K562 (cell line): ENCODE results near the gene CHMP2A. TPM values are rescaled to one million over a fixed set of nuclear protein-coding genes. Genes with fewer than 3 reads are reported as not detected.

Experiments
- CHD7 ChIP-seq: fragments of 200-600 bp; sonication (generic); IDR thresholded peaks from one replicate; pipeline ENCODE4 v1.6.1; 2012; ENCODE audit warnings: mild to moderate bottlenecking, low read depth, low read length, inconsistent platforms
- polyA plus RNA-seq, 8 experiments: library from polyadenylated mRNA; depleted of rRNA in 4 of 8; stranded (reverse) in 5 of 8; unstranded in 3 of 8; fragments of >200 nt; fragmentation: Nextera tagmentation in 2 of 8; fragmentation: Illumina TruSeq in 1 of 8; extraction: Ambion mirVana in 2 of 8; extraction: Trizol in 1 of 8; gene quantifications; 2 replicates each; pipeline versions ENCODE4 v1.2.1 to v1.2.3, GENCODE V29; 2011 to 2014; ENCODE audit warnings: inconsistent platforms in 1 of 8, missing spikeins in 1 of 8
- total RNA-seq, 7 experiments: library from RNA; depleted of rRNA in 6 of 7; stranded (reverse); fragments of >200 nt in 6 of 7; fragmentation: Illumina TruSeq in 2 of 7; extraction: Trizol in 2 of 7; gene quantifications; 2 replicates each; pipeline versions ENCODE4 v1.2.1 to v1.2.3, GENCODE V29; 2011 to 2021; ENCODE audit warnings: low replicate concordance in 1 of 7
- TF ChIP-seq, protein P1 (sequence below): fragments of 250-450 bp; sonication (Bioruptor Pico); IDR thresholded peaks from 2 replicates; pipeline ENCODE4 v1.6.1; 2021; ENCODE audit warnings: mild to moderate bottlenecking
- TF ChIP-seq, protein P2 (sequence below), 2 experiments: fragments of 450-650 bp in 1 of 2; sonication (generic) in 1 of 2; formaldehyde crosslinking in 1 of 2; IDR thresholded peaks; 2 replicates each; pipeline versions ENCODE4 v1.7.1 to v1.9.0; 2016 to 2022; ENCODE audit warnings: inconsistent platforms in 1 of 2, mild to moderate bottlenecking in 1 of 2, missing genetic modification reagents in 1 of 2

Gene CHMP2A
- total and polyA plus RNA-seq, 9 of the 15 experiments (the other 6 are each of a cell fraction or from before 2014, with no cell fraction given) = 57.6 to 159 (median 87.2) TPM

DNA sequence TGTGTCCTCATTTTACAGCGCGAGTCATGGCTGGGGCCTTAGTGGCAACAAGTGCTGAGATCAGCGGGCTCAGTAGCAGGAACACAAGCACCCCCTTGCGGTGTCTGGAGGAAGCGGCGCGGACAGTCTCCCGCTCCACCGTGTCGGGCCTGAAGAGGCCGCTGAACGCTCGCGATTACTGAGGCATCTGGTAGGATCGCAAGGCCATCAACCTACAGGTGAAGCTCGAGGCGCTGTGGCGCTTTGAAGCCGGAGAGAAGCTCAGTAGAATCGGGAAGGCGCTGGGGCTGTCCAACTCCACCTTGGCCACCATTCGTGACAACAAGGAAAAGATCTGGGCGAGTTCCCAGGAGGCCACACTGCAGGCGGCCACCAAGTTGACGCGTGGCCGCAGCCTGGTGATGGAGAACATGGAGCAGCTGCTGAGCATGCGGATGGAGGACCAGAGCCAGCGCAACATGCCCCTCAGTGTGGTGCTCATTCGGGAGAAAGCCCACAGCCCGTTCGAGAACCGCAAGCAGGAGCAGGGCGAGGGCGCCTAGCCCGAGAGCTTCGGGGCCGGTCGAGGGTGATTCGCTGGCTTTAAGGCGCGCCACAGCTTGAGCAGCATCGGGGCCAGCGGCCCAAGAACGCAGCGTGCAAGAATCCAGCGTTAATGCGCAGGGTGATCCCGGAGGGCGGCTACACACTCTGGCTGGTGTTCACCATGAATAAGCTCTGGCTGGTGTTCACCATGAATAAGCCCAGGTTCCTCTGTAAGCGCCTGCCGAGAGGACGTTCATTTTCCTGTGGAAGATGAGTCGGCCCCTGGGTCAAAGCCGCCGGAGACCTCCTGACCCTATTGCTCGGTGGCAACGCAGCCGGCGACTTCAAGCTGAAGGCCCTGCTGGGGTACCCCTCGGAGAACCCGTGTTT lies 26.6 kb upstream of the CHMP2A start (continued):
- TF ChIP-seq CHD7 = peak; percentile 38
- TF ChIP-seq, protein P1, sequence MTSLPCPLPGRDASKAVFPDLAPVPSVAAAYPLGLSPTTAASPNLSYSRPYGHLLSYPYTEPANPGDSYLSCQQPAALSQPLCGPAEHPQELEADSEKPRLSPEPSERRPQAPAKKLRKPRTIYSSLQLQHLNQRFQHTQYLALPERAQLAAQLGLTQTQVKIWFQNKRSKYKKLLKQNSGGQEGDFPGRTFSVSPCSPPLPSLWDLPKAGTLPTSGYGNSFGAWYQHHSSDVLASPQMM (CRISPR knock-in tag) = no peak
- TF ChIP-seq, protein P2, sequence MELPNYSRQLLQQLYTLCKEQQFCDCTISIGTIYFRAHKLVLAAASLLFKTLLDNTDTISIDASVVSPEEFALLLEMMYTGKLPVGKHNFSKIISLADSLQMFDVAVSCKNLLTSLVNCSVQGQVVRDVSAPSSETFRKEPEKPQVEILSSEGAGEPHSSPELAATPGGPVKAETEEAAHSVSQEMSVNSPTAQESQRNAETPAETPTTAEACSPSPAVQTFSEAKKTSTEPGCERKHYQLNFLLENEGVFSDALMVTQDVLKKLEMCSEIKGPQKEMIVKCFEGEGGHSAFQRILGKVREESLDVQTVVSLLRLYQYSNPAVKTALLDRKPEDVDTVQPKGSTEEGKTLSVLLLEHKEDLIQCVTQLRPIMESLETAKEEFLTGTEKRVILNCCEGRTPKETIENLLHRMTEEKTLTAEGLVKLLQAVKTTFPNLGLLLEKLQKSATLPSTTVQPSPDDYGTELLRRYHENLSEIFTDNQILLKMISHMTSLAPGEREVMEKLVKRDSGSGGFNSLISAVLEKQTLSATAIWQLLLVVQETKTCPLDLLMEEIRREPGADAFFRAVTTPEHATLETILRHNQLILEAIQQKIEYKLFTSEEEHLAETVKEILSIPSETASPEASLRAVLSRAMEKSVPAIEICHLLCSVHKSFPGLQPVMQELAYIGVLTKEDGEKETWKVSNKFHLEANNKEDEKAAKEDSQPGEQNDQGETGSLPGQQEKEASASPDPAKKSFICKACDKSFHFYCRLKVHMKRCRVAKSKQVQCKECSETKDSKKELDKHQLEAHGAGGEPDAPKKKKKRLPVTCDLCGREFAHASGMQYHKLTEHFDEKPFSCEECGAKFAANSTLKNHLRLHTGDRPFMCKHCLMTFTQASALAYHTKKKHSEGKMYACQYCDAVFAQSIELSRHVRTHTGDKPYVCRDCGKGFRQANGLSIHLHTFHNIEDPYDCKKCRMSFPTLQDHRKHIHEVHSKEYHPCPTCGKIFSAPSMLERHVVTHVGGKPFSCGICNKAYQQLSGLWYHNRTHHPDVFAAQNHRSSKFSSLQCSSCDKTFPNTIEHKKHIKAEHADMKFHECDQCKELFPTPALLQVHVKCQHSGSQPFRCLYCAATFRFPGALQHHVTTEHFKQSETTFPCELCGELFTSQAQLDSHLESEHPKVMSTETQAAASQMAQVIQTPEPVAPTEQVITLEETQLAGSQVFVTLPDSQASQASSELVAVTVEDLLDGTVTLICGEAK (IDR thresholded peaks at IDR 0.05) = peak; percentile 63
- TF ChIP-seq, protein P2 (CRISPR knock-in tag; IDR thresholded peaks at IDR 0.05) = no peak
